ENCODE measurements around the gene TSACC. TPM values are rescaled to one million over a fixed set of nuclear protein-coding genes. Genes with fewer than 3 reads are reported as not detected.

TSACC gene
- total and polyA plus RNA-seq, 10 of the 15 experiments (the other 5 are each of a cell fraction or from before 2014, with no cell fraction given), result 0.25 to 2.8 (median 0.92) TPM; not detected in 4

- intact Hi-C loops (cut with micrococcal nuclease; ENCODE audit: unreplicated experiment) (no loop called here), in situ Hi-C loops (cut with MboI) (no loop called here)
- H3K4me2 ChIP-seq (ENCODE audit: control insufficient read depth, insufficient read depth), result no peak overlapping the region
- ATAC-seq, result no peak
- H3K4me1 ChIP-seq (ENCODE audit: control insufficient read depth, insufficient read depth, low read length), result no peaks in the 10 kb centered on the region
- RAD21 ChIA-PET (ENCODE audit: unreplicated experiment), result no interaction called here
- no peak overlapping the region for H3K27ac ChIP-seq (ENCODE audit: control insufficient read depth, insufficient read depth)
- no peak for TF ChIP-seq ZNF207 (IDR thresholded peaks at IDR 0.05; ENCODE audit: borderline replicate concordance)
- TF ChIP-seq SMAD1 (IDR thresholded peaks at IDR 0.05; ENCODE audit: low read depth, partially characterized antibody), result no peak
- TF ChIP-seq ZNF274 (IDR thresholded peaks at IDR 0.05; ENCODE audit: insufficient read depth, insufficient read length), result no peak
- no peak for TF ChIP-seq NR2F1 (conservative IDR thresholded peaks at IDR 0.05)
- no peak for TF ChIP-seq MEF2B (IDR thresholded peaks at IDR 0.05; ENCODE audit: partially characterized antibody, poor library complexity, severe bottlenecking)
- no peak for TF ChIP-seq PKNOX1 (IDR thresholded peaks at IDR 0.05)
- TF ChIP-seq NRF1 (conservative IDR thresholded peaks at IDR 0.05; ENCODE audit: low read depth, low read length), result no peak
- no peak for TF ChIP-seq E2F8 (IDR thresholded peaks at IDR 0.05; ENCODE audit: low read depth, partially characterized antibody)
- TF ChIP-seq ZNF592 (IDR thresholded peaks at IDR 0.05), result no peak
- TF ChIP-seq TCF12 (IDR thresholded peaks at IDR 0.05; ENCODE audit: low read depth, low read length), result no peak
- TF ChIP-seq CBX5 (IDR thresholded peaks at IDR 0.05; ENCODE audit: low read depth), result no peak
- no peak for TF ChIP-seq FOXK2 (IDR thresholded peaks at IDR 0.05)
- no peak for TF ChIP-seq LARP7 (IDR thresholded peaks at IDR 0.05)
- no peak for TF ChIP-seq POLR2AphosphoS5 (IDR thresholded peaks at IDR 0.05; ENCODE audit: low read length)
- no peak for TF ChIP-seq ZNF622 (IDR thresholded peaks at IDR 0.05)
- no peak for TF ChIP-seq MXI1 (IDR thresholded peaks at IDR 0.05; ENCODE audit: low read depth, low read length)
- no peak for TF ChIP-seq YBX1 (IDR thresholded peaks at IDR 0.05)
- no peak for TF ChIP-seq YY1 (IDR thresholded peaks at IDR 0.05; ENCODE audit: low read depth, low read length)
- no peak for TF ChIP-seq PML (IDR thresholded peaks at IDR 0.05; ENCODE audit: low read length)
- CTCF ChIA-PET, result interaction anchor here (1.2 to 1.9 kb wide), 2 partner anchors 19 to 80 kb away, joined by 3 to 7 read pairs; no protein-coding TSS in a partner anchor
- H3K36me3 ChIP-seq (ENCODE audit: control insufficient read depth in 2 of 2, insufficient read depth in 2 of 2, low read length in 1 of 2), result no peaks in the 10 kb centered on the region
- H3K4me3 ChIP-seq, result no peak overlapping the region
- no peaks in the 10 kb centered on the region for H3K79me2 ChIP-seq (ENCODE audit: control insufficient read depth, insufficient read depth, low read length)
- H3K9ac ChIP-seq (ENCODE audit: control insufficient read depth, insufficient read depth, low read length), result no peak overlapping the region
- no peak for FAIRE-seq
- POLR2A ChIA-PET, result no interaction called here
- no TSS peak for BruUV-seq (replicated peaks)
- SMC1A ChIA-PET (ENCODE audit: uncharacterized antibody, unreplicated experiment), result interaction anchor here (0.7 kb wide), 1 partner anchor 92 kb away, joined by 3 read pairs; no protein-coding TSS in a partner anchor
- H2AFZ ChIP-seq (ENCODE audit: control insufficient read depth, low read depth, low read length), result no peak overlapping the region
- H3K27me3 ChIP-seq (replicated peaks in 1 of 2; ENCODE audit: control insufficient read depth in 2 of 2, insufficient read depth in 2 of 2, low read length in 1 of 2), result peaks cover 3 to 11% of the 10 kb centered on the region in 2 experiments; a peak in 3 of 4 replicates
- H3K9me3 ChIP-seq (replicated peaks; ENCODE audit: control insufficient read depth, insufficient read depth, low read length), result no peaks in the 10 kb centered on the region
- DNase-seq (ENCODE audit: low read depth, low spot score), result no peak
- H4K20me1 ChIP-seq (ENCODE audit: control insufficient read depth, insufficient read depth), result no peaks in the 10 kb centered on the region
Observed at GRCh38 chr1:156365754-156366153, 27.4 kb downstream of the TSACC start.

All from GM12878 (cell line).